ENCODE measurements around the gene ZCCHC14. TPM values are rescaled to one million over a fixed set of nuclear protein-coding genes. Genes with fewer than 3 reads are reported as not detected.

Gene ZCCHC14
- total and polyA plus RNA-seq, 2 experiments from 2014 or later, result 2.7 to 6.3 TPM

GRCh38 chr16:87410968-87411367 lies 81.9 kb downstream of the ZCCHC14 start:
- TF ChIP-seq EZH2phosphoT487 (IDR thresholded peaks at IDR 0.05; ENCODE audit: insufficient read depth, low read depth) (no peak), EZH2 (IDR thresholded peaks at IDR 0.05; ENCODE audit: insufficient read depth, poor library complexity, severe bottlenecking) (no peak)
- in situ Hi-C loops (cut with MboI), result no loop called here

GRCh38 chr16:87410530-87410929 lies 82.3 kb downstream of the ZCCHC14 start:
- H3K4me2 ChIP-seq (ENCODE audit: unreplicated experiment), result no peak overlapping the region
- no peak overlapping the region for H2AFZ ChIP-seq
- no peak overlapping the region for H3K27ac ChIP-seq
- no peaks in the 10 kb centered on the region for H3K9me2 ChIP-seq (ENCODE audit: insufficient read depth)
- WGBS, 2 experiments (ENCODE audit: low coverage in 1 of 2, low lambda C conversion rate in 2 of 2, missing lambda C conversion rate in 2 of 2), result 82 to 86% methylated on average over 11 of the region's 11 CpGs
- in situ Hi-C loops (cut with MboI), result no loop called here
- 0 out of 2 replicates have a peak, but pooled peaks cover 3% of the 10 kb centered on the region for H3K79me2 ChIP-seq (ENCODE audit: insufficient read depth)
- TF ChIP-seq EZH2phosphoT487 (IDR thresholded peaks at IDR 0.05; ENCODE audit: insufficient read depth, low read depth), result no peak
- TF ChIP-seq EZH2 (IDR thresholded peaks at IDR 0.05; ENCODE audit: insufficient read depth, poor library complexity, severe bottlenecking), result no peak
- no peak overlapping the region for H3K4me3 ChIP-seq
- no peaks in the 10 kb centered on the region for H3K9me3 ChIP-seq (ENCODE audit: low read depth)
- no peaks in the 10 kb centered on the region for H3K27me3 ChIP-seq (replicated peaks; ENCODE audit: insufficient read depth)
- no peak overlapping the region for H3K9ac ChIP-seq
- peaks cover 20% of the 10 kb centered on the region for H3F3A ChIP-seq (ENCODE audit: insufficient read depth)
- peaks cover 21% of the 10 kb centered on the region for H3K36me3 ChIP-seq (ENCODE audit: low read depth)
- no peaks in the 10 kb centered on the region for H4K20me1 ChIP-seq (ENCODE audit: insufficient read depth)
- no peaks in the 10 kb centered on the region for H3K4me1 ChIP-seq (ENCODE audit: insufficient read depth)
- DNase-seq, result no peak

More at GRCh38 chr16:87410968-87411367, 81.9 kb downstream of the ZCCHC14 start:
- H3K9me2 ChIP-seq (ENCODE audit: insufficient read depth), result no peaks in the 10 kb centered on the region
- no peak overlapping the region for H3K9ac ChIP-seq
- no peak overlapping the region for H3K4me3 ChIP-seq
- H3K4me2 ChIP-seq (ENCODE audit: unreplicated experiment), result no peak overlapping the region
- H3K79me2 ChIP-seq (ENCODE audit: insufficient read depth), result 0 out of 2 replicates have a peak, but pooled peaks cover 3% of the 10 kb centered on the region
- H4K20me1 ChIP-seq (ENCODE audit: insufficient read depth), result no peaks in the 10 kb centered on the region
- peaks cover 21% of the 10 kb centered on the region for H3K36me3 ChIP-seq (ENCODE audit: low read depth)
- DNase-seq, result no peak
- no peak overlapping the region for H2AFZ ChIP-seq
- no peaks in the 10 kb centered on the region for H3K27me3 ChIP-seq (replicated peaks; ENCODE audit: insufficient read depth)
- no peaks in the 10 kb centered on the region for H3K9me3 ChIP-seq (ENCODE audit: low read depth)
- no peaks in the 10 kb centered on the region for H3K4me1 ChIP-seq (ENCODE audit: insufficient read depth)
- 90 to 91% methylated on average over 13 to 14 of the region's 14 CpGs for WGBS, 2 experiments (ENCODE audit: low coverage in 1 of 2, low lambda C conversion rate in 2 of 2, missing lambda C conversion rate in 2 of 2)
- peaks cover 16% of the 10 kb centered on the region for H3F3A ChIP-seq (ENCODE audit: insufficient read depth)
- no peak overlapping the region for H3K27ac ChIP-seq

GRCh38 chr16:87409781-87410180 lies 83.0 kb downstream of the ZCCHC14 start:
- in situ Hi-C loops (cut with MboI), result no loop called here
- no peak overlapping the region for H2AFZ ChIP-seq
- no peaks in the 10 kb centered on the region for H3K27me3 ChIP-seq (replicated peaks; ENCODE audit: insufficient read depth)
- no peaks in the 10 kb centered on the region for H3K4me1 ChIP-seq (ENCODE audit: insufficient read depth)
- H3K9me2 ChIP-seq (ENCODE audit: insufficient read depth), result no peaks in the 10 kb centered on the region
- DNase-seq, result no peak
- H3K4me3 ChIP-seq, result no peak overlapping the region
- no peak overlapping the region for H3K9ac ChIP-seq
- H3K27ac ChIP-seq, result no peak overlapping the region
- H3K4me2 ChIP-seq (ENCODE audit: unreplicated experiment), result no peak overlapping the region
- TF ChIP-seq EZH2phosphoT487 (IDR thresholded peaks at IDR 0.05; ENCODE audit: insufficient read depth, low read depth) (no peak), EZH2 (IDR thresholded peaks at IDR 0.05; ENCODE audit: insufficient read depth, poor library complexity, severe bottlenecking) (no peak)
- 0 out of 2 replicates have a peak, but pooled peaks cover 3% of the 10 kb centered on the region for H3K79me2 ChIP-seq (ENCODE audit: insufficient read depth)
- H3K9me3 ChIP-seq (ENCODE audit: low read depth), result no peaks in the 10 kb centered on the region
- H3K36me3 ChIP-seq (ENCODE audit: low read depth), result peaks cover 26% of the 10 kb centered on the region
- peaks cover 23% of the 10 kb centered on the region for H3F3A ChIP-seq (ENCODE audit: insufficient read depth)
- WGBS, 2 experiments (ENCODE audit: low coverage in 1 of 2, low lambda C conversion rate in 2 of 2, missing lambda C conversion rate in 2 of 2), result 91 to 95% methylated on average over 13 of the region's 13 CpGs
- no peaks in the 10 kb centered on the region for H4K20me1 ChIP-seq (ENCODE audit: insufficient read depth)

- in situ Hi-C loops (cut with MboI), result no loop called here
- no peaks in the 10 kb centered on the region for H3K27me3 ChIP-seq (replicated peaks; ENCODE audit: insufficient read depth)
- H3K27ac ChIP-seq, result no peak overlapping the region
- TF ChIP-seq EZH2 (IDR thresholded peaks at IDR 0.05; ENCODE audit: insufficient read depth, poor library complexity, severe bottlenecking) (no peak), EZH2phosphoT487 (IDR thresholded peaks at IDR 0.05; ENCODE audit: insufficient read depth, low read depth) (no peak)
- H3K9me2 ChIP-seq (ENCODE audit: insufficient read depth), result no peaks in the 10 kb centered on the region
- H4K20me1 ChIP-seq (ENCODE audit: insufficient read depth), result no peaks in the 10 kb centered on the region
- no peak overlapping the region for H3K4me3 ChIP-seq
- 0 out of 2 replicates have a peak, but pooled peaks cover 9% of the 10 kb centered on the region for H3K79me2 ChIP-seq (ENCODE audit: insufficient read depth)
- H3K9me3 ChIP-seq (ENCODE audit: low read depth), result no peaks in the 10 kb centered on the region
- DNase-seq, result no peak
- no peak overlapping the region for H2AFZ ChIP-seq
- H3K36me3 ChIP-seq (ENCODE audit: low read depth), result peaks cover 27% of the 10 kb centered on the region
- peaks cover 29% of the 10 kb centered on the region for H3F3A ChIP-seq (ENCODE audit: insufficient read depth)
- no peak overlapping the region for H3K4me2 ChIP-seq (ENCODE audit: unreplicated experiment)
- WGBS, 2 experiments (ENCODE audit: low coverage in 1 of 2, low lambda C conversion rate in 2 of 2, missing lambda C conversion rate in 2 of 2), result 58 to 60% methylated on average over 13 of the region's 13 CpGs
- no peaks in the 10 kb centered on the region for H3K4me1 ChIP-seq (ENCODE audit: insufficient read depth)
- no peak overlapping the region for H3K9ac ChIP-seq
Measured at GRCh38 chr16:87409153-87409552, 83.7 kb downstream of the ZCCHC14 start.
